ENCODE data around the gene CD69.
"Not testable (repeated sequence)": the region's sequence is repeated elsewhere in the genome, so short reads cannot be mapped to it uniquely, and the experiment has no call there.

GRCh38 chr12:9739404-9740105 is 21.1 kb downstream of the CD69 start:
- TF ChIP-seq, protein P1, sequence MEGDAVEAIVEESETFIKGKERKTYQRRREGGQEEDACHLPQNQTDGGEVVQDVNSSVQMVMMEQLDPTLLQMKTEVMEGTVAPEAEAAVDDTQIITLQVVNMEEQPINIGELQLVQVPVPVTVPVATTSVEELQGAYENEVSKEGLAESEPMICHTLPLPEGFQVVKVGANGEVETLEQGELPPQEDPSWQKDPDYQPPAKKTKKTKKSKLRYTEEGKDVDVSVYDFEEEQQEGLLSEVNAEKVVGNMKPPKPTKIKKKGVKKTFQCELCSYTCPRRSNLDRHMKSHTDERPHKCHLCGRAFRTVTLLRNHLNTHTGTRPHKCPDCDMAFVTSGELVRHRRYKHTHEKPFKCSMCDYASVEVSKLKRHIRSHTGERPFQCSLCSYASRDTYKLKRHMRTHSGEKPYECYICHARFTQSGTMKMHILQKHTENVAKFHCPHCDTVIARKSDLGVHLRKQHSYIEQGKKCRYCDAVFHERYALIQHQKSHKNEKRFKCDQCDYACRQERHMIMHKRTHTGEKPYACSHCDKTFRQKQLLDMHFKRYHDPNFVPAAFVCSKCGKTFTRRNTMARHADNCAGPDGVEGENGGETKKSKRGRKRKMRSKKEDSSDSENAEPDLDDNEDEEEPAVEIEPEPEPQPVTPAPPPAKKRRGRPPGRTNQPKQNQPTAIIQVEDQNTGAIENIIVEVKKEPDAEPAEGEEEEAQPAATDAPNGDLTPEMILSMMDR (IDR thresholded peaks at IDR 0.05; ENCODE audit: poor library complexity, severe bottlenecking) = not testable (repeated sequence)
- TF ChIP-seq EP300 (conservative IDR thresholded peaks at IDR 0.05; ENCODE audit: poor library complexity, severe bottlenecking) = not testable (repeated sequence)

All from neural cell (in vitro differentiated cells).